CD14-positive monocyte (primary cell): ENCODE data around the gene VPS26C. TPM values are rescaled to one million over a fixed set of nuclear protein-coding genes. Genes with fewer than 3 reads are reported as not detected.

Source experiments
- DNase-seq, 3 donors: peaks; one replicate each; pipeline ENCODE4 v3.0.0-alpha.2; 2011 to 2022
- H2AFZ ChIP-seq: 2 replicates; pipeline ENCODE4 v1.6.0; 2012; ENCODE audit warnings: mild to moderate bottlenecking, low read depth, low read length, inconsistent platforms; ENCODE audit not compliant: insufficient read depth, poor library complexity, severe bottlenecking
- H3K27ac ChIP-seq, 2 donors: 1 replicate in 1 of 2; 2 replicates in 1 of 2; pipeline ENCODE4 v1.5.1; 2012 to 2013; ENCODE audit warnings: low read length in 2 of 2, control low read depth in 1 of 2, inconsistent platforms in 1 of 2, low read depth in 1 of 2, mild to moderate bottlenecking in 1 of 2
- H3K27me3 ChIP-seq, 2 donors: one replicate each; pipeline versions ENCODE4 v1.6.0 to v1.6.1; 2011 to 2013; ENCODE audit warnings: low read length in 2 of 2; ENCODE audit not compliant: control insufficient read depth in 2 of 2, insufficient read depth in 2 of 2
- H3K36me3 ChIP-seq, 2 donors: replicated peaks in 1 of 2; 1 replicate in 1 of 2; 2 replicates in 1 of 2; pipeline versions ENCODE4 v1.5.1 to v1.6.1; 2012 to 2013; ENCODE audit warnings: low read length in 2 of 2, control low read depth in 1 of 2, inconsistent platforms in 1 of 2, mild to moderate bottlenecking in 1 of 2; ENCODE audit not compliant: insufficient read depth in 2 of 2, control insufficient read depth in 1 of 2
- H3K4me1 ChIP-seq, 2 donors: 1 replicate in 1 of 2; 2 replicates in 1 of 2; pipeline versions ENCODE4 v1.5.1 to v1.6.1; 2012 to 2013; ENCODE audit warnings: low read length in 2 of 2, control low read depth in 1 of 2, inconsistent platforms in 1 of 2, mild to moderate bottlenecking in 1 of 2, moderate library complexity in 1 of 2; ENCODE audit not compliant: insufficient read depth in 2 of 2, control insufficient read depth in 1 of 2
- H3K4me2 ChIP-seq: replicated peaks from 2 replicates; pipeline ENCODE3; 2012; ENCODE audit warnings: low read length, moderate library complexity, mild to moderate bottlenecking; ENCODE audit not compliant: poor library complexity, severe bottlenecking; ENCODE audit errors: extremely low read depth
- H3K4me3 ChIP-seq, 3 experiments: fragments of 200-600 bp in 1 of 3; sonication (generic) in 1 of 3; replicated peaks in 1 of 3; 1 replicate in 2 of 3; 2 replicates in 1 of 3; pipeline ENCODE4 v1.5.1; 2011 to 2013; ENCODE audit warnings: low read length in 3 of 3, mild to moderate bottlenecking in 3 of 3, control low read depth in 2 of 3, low read depth in 2 of 3, inconsistent platforms in 1 of 3, moderate library complexity in 1 of 3
- H3K79me2 ChIP-seq: 2 replicates; pipeline ENCODE4 v1.6.0; 2012; ENCODE audit warnings: mild to moderate bottlenecking, control low read depth, inconsistent platforms, low read length, moderate library complexity; ENCODE audit not compliant: insufficient read depth
- H3K9ac ChIP-seq: 2 replicates; pipeline ENCODE4 v1.6.0; 2017; ENCODE audit warnings: low read length, mild to moderate bottlenecking; ENCODE audit not compliant: insufficient read depth, poor library complexity, severe bottlenecking
- H3K9me3 ChIP-seq, 2 donors: replicated peaks in 1 of 2; 1 replicate in 1 of 2; 2 replicates in 1 of 2; pipeline versions ENCODE4 v1.5.1 to v1.6.1; 2012 to 2013; ENCODE audit warnings: low read length in 2 of 2, control low read depth in 1 of 2; ENCODE audit not compliant: control insufficient read depth in 1 of 2, insufficient read depth in 1 of 2
- H4K20me1 ChIP-seq: 2 replicates; pipeline ENCODE4 v1.6.0; 2012; ENCODE audit warnings: mild to moderate bottlenecking, low read length, control low read depth, moderate library complexity; ENCODE audit not compliant: insufficient read depth
- H3K27ac Mint-ChIP-seq, 7 donors: one replicate each; pipeline ENCODE4 v1.8.0; 2020; ENCODE audit warnings: mild to moderate bottlenecking in 7 of 7, mixed read lengths in 7 of 7, moderate library complexity in 6 of 7, inconsistent platforms in 2 of 7
- H3K27me3 Mint-ChIP-seq, 3 donors: one replicate each; pipeline ENCODE4 v1.8.0; 2021 to 2022; ENCODE audit warnings: low read depth in 3 of 3, mild to moderate bottlenecking in 3 of 3, mixed read lengths in 3 of 3, moderate library complexity in 3 of 3, inconsistent platforms in 1 of 3
- H3K36me3 Mint-ChIP-seq, 2 donors: one replicate each; pipeline ENCODE4 v1.8.0; 2020; ENCODE audit warnings: mixed read lengths in 2 of 2, inconsistent platforms in 1 of 2, mild to moderate bottlenecking in 1 of 2
- H3K4me1 Mint-ChIP-seq: one replicate; pipeline ENCODE4 v1.8.0; 2020; ENCODE audit warnings: mild to moderate bottlenecking, mixed read lengths
- H3K4me3 Mint-ChIP-seq, 2 donors: one replicate each; pipeline ENCODE4 v1.8.0; 2020; ENCODE audit warnings: mild to moderate bottlenecking in 2 of 2, mixed read lengths in 2 of 2, moderate library complexity in 1 of 2
- H3K9me3 Mint-ChIP-seq, 7 donors: one replicate each; pipeline ENCODE4 v1.8.0; 2020 to 2022; ENCODE audit warnings: mixed read lengths in 7 of 7, mild to moderate bottlenecking in 6 of 7, moderate library complexity in 6 of 7, inconsistent platforms in 2 of 7
- WGBS: methylation state at CpG from one replicate; pipeline ENCODE4 v1.1.5; 2013; ENCODE audit warnings: missing lambda C conversion rate; ENCODE audit not compliant: insufficient coverage; 5-methylcytosine and 5-hydroxymethylcytosine counted together
- intact Hi-C, 2 donors: fragments of 100-400 bp; cut with micrococcal nuclease; formaldehyde crosslinking; loops; one replicate each; pipeline versions ENCODE4 v1.15.0 to v1.15.1; 2023
- polyA plus RNA-seq, 3 donors: library from polyadenylated mRNA; depleted of rRNA in 1 of 3; unstranded in 2 of 3; stranded (reverse) in 1 of 3; fragments of 300-500 nt in 2 of 3; fragments of >200 nt in 1 of 3; fragmentation: Illumina TruSeq in 2 of 3; gene quantifications; 1 replicate in 2 of 3; 2 replicates in 1 of 3; pipeline ENCODE4 v1.2.3, GENCODE V29; 2012 to 2021
- small RNA-seq: library from RNA; depleted of rRNA; stranded (forward); fragments of <200 nt; gene quantifications from one replicate; pipeline ENCODE3, GENCODE V24; 2012; ENCODE audit warnings: low read depth; ENCODE audit not compliant: insufficient read length
- TF ChIP-seq, protein P1 (sequence below): fragments of 200-600 bp; IDR thresholded peaks from one replicate; pipeline ENCODE4 v1.8.0; 2022; ENCODE audit warnings: antibody characterized with exemption, mild to moderate bottlenecking

VPS26C gene
- polyA plus RNA-seq, 3 donors: 45.4 to 75.4 (median 69.3) TPM

DNA sequence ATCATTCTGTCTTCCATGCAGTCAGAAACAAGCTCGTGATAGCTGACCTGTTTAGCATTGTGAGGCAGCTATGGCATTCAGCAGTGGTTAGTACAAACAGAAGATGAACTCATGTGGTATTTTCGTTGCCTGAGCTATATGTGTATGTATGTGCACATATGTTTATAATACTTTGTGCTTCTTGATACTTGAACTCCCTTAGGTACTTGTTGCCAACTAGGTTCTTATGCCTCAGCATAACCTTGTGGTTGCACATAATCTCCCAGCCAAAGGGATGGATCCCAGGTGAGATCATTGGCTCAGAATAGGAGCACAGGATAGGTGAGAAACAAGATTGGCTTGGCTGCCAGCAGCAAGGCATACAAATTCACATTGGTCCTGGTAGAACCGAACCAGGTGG, 86.1 kb downstream of the VPS26C start:
- no peak overlapping the region for H3K27ac ChIP-seq
- Mint-ChIP-seq H3K36me3 (peaks cover 45 to 52% of the 10 kb centered on the region in 2 donors), H3K9me3 (peaks cover 0 to 6% (median 0%) of the 10 kb centered on the region in 7 donors), H3K27ac (no peak overlapping the region), H3K4me1 (no peaks in the 10 kb centered on the region), H3K4me3 (no peak overlapping the region), H3K27me3 (no peaks in the 10 kb centered on the region)
- no peak for DNase-seq
- H4K20me1 ChIP-seq: no peaks in the 10 kb centered on the region
- no peak overlapping the region for H3K9ac ChIP-seq
- no peak overlapping the region for H3K4me2 ChIP-seq
- H2AFZ ChIP-seq: no peak overlapping the region
- H3K4me1 ChIP-seq: no peaks in the 10 kb centered on the region
- WGBS: 96% methylated on average over 3 of the region's 3 CpGs
- H3K36me3 ChIP-seq: peaks cover 18 to 76% of the 10 kb centered on the region in 2 donors
- TF ChIP-seq, protein P1, sequence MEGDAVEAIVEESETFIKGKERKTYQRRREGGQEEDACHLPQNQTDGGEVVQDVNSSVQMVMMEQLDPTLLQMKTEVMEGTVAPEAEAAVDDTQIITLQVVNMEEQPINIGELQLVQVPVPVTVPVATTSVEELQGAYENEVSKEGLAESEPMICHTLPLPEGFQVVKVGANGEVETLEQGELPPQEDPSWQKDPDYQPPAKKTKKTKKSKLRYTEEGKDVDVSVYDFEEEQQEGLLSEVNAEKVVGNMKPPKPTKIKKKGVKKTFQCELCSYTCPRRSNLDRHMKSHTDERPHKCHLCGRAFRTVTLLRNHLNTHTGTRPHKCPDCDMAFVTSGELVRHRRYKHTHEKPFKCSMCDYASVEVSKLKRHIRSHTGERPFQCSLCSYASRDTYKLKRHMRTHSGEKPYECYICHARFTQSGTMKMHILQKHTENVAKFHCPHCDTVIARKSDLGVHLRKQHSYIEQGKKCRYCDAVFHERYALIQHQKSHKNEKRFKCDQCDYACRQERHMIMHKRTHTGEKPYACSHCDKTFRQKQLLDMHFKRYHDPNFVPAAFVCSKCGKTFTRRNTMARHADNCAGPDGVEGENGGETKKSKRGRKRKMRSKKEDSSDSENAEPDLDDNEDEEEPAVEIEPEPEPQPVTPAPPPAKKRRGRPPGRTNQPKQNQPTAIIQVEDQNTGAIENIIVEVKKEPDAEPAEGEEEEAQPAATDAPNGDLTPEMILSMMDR: no peak
- no peaks in the 10 kb centered on the region for H3K9me3 ChIP-seq
- H3K79me2 ChIP-seq: no peaks in the 10 kb centered on the region
- H3K27me3 ChIP-seq: no peaks in the 10 kb centered on the region
- no peak overlapping the region for H3K4me3 ChIP-seq
- intact Hi-C loops: no loop called here

DNA sequence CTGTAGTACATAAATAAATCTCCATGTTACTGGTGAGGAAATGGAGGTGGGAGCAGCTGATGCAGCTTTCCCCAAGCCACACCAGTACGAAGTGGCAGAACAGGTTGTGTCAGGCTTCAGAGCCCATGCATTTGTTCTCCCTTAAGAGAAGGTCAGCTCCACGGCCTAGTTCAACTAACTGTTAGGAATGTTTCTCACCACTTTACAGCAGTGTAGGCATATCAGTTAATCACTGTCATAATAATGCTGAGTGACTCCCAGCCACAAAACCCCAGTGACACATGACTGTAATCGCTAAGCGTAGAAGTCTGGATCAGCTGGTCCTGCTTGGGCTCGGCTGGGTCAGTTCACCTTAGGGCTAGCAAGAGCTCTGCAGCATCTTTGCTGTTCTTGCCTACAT, 90.4 kb downstream of the VPS26C start:
- 100% methylated on average over 4 of the region's 5 CpGs for WGBS
- Mint-ChIP-seq H3K4me1 (no peaks in the 10 kb centered on the region), H3K36me3 (peaks cover 50 to 70% of the 10 kb centered on the region in 2 donors), H3K27me3 (no peaks in the 10 kb centered on the region), H3K4me3 (no peak overlapping the region), H3K27ac (peak overlapping the region in 1 of 7 donors; percentile 57), H3K9me3 (peaks cover 0 to 6% (median 0%) of the 10 kb centered on the region in 7 donors)
- no peak overlapping the region for H3K27ac ChIP-seq
- DNase-seq: no peak
- H3K27me3 ChIP-seq: no peaks in the 10 kb centered on the region
- no peaks in the 10 kb centered on the region for H3K79me2 ChIP-seq
- peaks cover 42 to 82% of the 10 kb centered on the region in 2 donors for H3K36me3 ChIP-seq
- intact Hi-C loops: no loop called here
- H3K4me3 ChIP-seq: no peak overlapping the region
- no peak overlapping the region for H3K9ac ChIP-seq
- H2AFZ ChIP-seq: no peak overlapping the region
- no peaks in the 10 kb centered on the region for H4K20me1 ChIP-seq
- no peak overlapping the region for H3K4me2 ChIP-seq
- H3K9me3 ChIP-seq: no peaks in the 10 kb centered on the region
- TF ChIP-seq, protein P1: no peak
- no peaks in the 10 kb centered on the region for H3K4me1 ChIP-seq

Small RNA genes within 50 kb of the gene (small RNA-seq; reads per million reads assigned to genes)
- gene RN7SL678P: not detected

Other genes starting within 250 kb of the VPS26C start
- 10 to 100 TPM in 2 of 3 donors, 1 to 10 TPM in 1; 8.8 to 17.6 (median 10.6) TPM for gene PIGP, start 194.3 kb downstream of the VPS26C start, polyA plus RNA-seq
- gene TTC3, start 194.1 kb downstream of the VPS26C start, polyA plus RNA-seq: 10 to 100 TPM in 2 of 3 donors, 1 to 10 TPM in 1; 9.6 to 35.4 (median 17.9) TPM
- 10 to 100 TPM in 1 of 3 donors, 1 to 10 TPM in 2; 1.8 to 53.5 (median 2.4) TPM for gene DYRK1A, start 99.4 kb upstream of the VPS26C start, polyA plus RNA-seq